HG03520 (cell line): ENCODE measurements around the gene MMP2.

Experiments used
- ATAC-seq: cut with Tn5 transposase; IDR thresholded peaks from one replicate; pipeline ENCODE4 v1.9.1; 2021; ENCODE audit warnings: mild to moderate bottlenecking, moderate library complexity; ENCODE audit not compliant: unreplicated experiment

Gene MMP2

GRCh38 chr16:55491691-55492090 lies 12.7 kb downstream of the MMP2 start:
- ATAC-seq = no peak

GRCh38 chr16:55492756-55493380 lies 13.9 kb downstream of the MMP2 start:
- no peak for ATAC-seq

GRCh38 chr16:55494994-55495421 lies 16.0 kb downstream of the MMP2 start:
- ATAC-seq = no peak

GRCh38 chr16:55495616-55496289 lies 16.8 kb downstream of the MMP2 start:
- ATAC-seq = no peak

DNA sequence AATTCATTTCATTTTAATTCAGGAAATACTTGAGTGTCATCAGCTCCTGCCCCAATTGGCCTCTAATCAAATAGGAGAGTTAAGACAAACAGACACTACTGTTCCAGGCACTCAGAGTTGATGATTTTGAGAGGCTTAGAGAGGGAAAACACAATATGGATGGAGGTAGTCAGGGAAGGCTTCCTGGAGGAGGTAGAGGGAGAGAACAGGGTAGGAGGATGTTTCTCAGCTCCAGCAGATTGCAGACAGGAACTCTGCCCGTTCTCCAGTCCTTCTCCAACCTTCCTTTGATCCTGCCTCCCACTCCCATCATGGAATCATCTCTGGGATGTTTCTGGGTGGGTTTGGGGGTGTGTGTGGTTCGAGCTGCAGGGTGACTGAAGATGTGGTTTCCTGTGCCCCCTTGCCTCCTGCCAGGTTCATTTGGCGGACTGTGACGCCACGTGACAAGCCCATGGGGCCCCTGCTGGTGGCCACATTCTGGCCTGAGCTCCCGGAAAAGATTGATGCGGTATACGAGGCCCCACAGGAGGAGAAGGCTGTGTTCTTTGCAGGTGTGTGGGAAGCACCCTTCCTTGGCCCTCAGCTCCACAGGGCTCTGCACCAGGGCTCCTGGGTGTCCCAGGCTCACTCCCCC lies 17.6 kb downstream of the MMP2 start:
- no peak for ATAC-seq

- no peak for ATAC-seq
Observed at GRCh38 chr16:55497558-55497957, 18.6 kb downstream of the MMP2 start.

- no peak for ATAC-seq
Observed at GRCh38 chr16:55498101-55498500, 19.1 kb downstream of the MMP2 start.

- no peak for ATAC-seq
Observed at GRCh38 chr16:55499281-55499680, 20.3 kb downstream of the MMP2 start.

- ATAC-seq = no peak
Observed at GRCh38 chr16:55499951-55500529, 21.0 kb downstream of the MMP2 start.

GRCh38 chr16:55500530-55501011 lies 21.6 kb downstream of the MMP2 start:
- ATAC-seq = no peak

DNA sequence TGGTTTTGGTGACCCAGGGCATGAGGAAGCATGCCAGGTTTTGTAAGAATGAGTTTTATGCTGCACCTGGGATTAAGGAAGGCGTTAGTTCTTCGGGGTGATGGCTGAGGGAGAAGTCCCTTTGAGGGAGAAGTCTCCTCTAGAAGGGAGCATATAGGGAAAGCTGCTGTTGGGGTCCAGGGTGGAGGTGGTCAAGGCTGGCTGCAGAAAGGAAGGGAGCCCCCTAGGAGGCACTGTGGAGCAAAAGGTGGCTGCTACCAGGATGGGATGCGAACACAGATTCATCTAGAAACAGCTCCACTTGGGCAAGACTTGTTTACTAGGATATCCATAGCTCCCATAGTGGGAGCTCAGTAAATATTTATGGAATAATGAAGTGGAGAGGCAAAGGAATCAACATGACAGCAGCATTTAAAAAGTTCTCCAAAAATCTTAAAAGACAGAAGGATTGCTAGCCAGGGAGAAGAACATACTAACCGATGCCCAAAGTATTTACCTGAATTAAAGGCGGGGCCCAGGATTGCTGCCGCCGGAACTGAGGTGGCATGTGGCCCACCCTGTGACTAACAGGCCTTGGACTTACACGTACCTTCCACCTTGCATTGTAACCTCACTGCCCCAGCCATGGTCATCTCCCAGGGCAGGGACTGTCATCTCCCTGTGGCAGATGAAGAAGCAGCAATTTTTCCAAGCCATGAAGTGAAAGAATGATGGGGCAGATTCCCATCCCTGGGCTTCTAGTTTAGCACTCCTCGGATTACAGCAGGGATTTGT lies 22.7 kb downstream of the MMP2 start:
- ATAC-seq = no peak

GRCh38 chr16:55502801-55503366 lies 23.9 kb downstream of the MMP2 start:
- no peak for ATAC-seq

GRCh38 chr16:55503726-55504550 lies 24.9 kb downstream of the MMP2 start:
- ATAC-seq = no peak

DNA sequence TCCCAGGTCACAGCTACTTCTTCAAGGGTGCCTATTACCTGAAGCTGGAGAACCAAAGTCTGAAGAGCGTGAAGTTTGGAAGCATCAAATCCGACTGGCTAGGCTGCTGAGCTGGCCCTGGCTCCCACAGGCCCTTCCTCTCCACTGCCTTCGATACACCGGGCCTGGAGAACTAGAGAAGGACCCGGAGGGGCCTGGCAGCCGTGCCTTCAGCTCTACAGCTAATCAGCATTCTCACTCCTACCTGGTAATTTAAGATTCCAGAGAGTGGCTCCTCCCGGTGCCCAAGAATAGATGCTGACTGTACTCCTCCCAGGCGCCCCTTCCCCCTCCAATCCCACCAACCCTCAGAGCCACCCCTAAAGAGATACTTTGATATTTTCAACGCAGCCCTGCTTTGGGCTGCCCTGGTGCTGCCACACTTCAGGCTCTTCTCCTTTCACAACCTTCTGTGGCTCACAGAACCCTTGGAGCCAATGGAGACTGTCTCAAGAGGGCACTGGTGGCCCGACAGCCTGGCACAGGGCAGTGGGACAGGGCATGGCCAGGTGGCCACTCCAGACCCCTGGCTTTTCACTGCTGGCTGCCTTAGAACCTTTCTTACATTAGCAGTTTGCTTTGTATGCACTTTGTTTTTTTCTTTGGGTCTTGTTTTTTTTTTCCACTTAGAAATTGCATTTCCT lies 26.5 kb downstream of the MMP2 start:
- no peak for ATAC-seq

GRCh38 chr16:55506083-55506482 lies 27.1 kb downstream of the MMP2 start:
- ATAC-seq = no peak

DNA sequence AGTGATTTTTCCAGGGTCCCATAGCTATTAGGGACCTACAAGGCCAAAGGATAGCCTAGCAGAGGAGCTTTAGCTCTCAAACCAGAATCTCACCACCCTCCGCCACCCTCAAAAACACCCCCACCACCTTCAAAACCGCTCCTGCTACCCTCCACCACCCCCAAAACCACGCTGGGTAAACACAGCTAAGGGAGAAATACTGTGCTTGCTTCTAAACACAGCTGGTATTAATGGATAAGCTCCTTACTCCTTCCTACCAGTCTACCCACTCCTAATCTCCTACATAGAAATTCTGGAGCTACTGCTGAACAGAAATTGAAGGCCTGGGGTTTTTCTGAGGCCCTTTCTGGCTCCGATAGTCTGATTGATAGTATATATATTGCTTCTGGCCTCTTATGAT lies 27.7 kb downstream of the MMP2 start:
- ATAC-seq = no peak

DNA sequence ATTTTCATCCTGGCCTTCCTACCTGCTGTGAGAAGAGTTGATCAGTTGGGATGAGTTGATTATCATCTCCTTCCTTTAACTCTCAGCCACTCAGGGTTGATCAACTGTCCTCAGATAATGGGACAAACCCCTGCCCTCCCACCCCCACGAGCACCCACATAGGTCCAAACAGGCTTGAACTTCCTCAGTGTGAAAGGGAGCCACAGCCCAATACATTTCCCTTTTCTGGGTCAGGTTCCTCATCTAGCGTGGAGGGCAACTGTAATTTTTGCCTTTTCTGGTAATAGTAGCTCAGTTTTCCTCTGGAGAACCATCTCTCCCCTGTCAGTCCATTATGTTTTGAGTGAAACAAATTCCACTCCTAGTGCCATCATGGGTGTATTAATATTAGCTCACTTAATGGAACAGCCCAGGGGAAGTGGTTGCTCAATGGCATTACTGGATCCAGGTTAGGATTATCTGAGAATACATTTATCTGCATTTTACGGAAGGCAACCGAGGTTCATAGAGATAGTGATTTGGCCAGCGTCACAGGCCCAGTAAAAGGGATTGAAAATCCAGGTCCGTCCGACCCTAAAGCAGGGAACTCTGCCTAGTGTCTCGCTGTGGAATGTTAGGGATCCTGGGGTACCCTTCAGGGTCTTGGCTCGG lies 29.4 kb downstream of the MMP2 start:
- no peak for ATAC-seq
